ENCODE data around the gene CAPN5. TPM values are rescaled to one million over a fixed set of nuclear protein-coding genes. Genes with fewer than 3 reads are reported as not detected.

CAPN5 gene
- total and polyA plus RNA-seq, 10 of the 15 experiments (the other 5 are each of a cell fraction or from before 2014, with no cell fraction given), result 0.02 to 0.33 (median 0.07) TPM; not detected in 3

- ATAC-seq, result peak; percentile 44
- no peak for TF ChIP-seq SIN3A (IDR thresholded peaks at IDR 0.05; ENCODE audit: low read depth, low read length)
- no peak for TF ChIP-seq POLR2A (IDR thresholded peaks at IDR 0.05; ENCODE audit: low read depth, low read length)
- no peak for TF ChIP-seq DPF2 (IDR thresholded peaks at IDR 0.05)
- no peak for TF ChIP-seq ZNF592 (IDR thresholded peaks at IDR 0.05)
- TF ChIP-seq BRCA1 (IDR thresholded peaks at IDR 0.05; ENCODE audit: low read depth, low read length), result no peak
- ChIA-PET POLR2A (no interaction called here), SMC1A (ENCODE audit: uncharacterized antibody, unreplicated experiment) (interaction anchor here (1.0 kb wide), 1 partner anchor 48 kb away, joined by 3 read pairs; no protein-coding TSS in a partner anchor), CTCF (interaction anchor here (0.9 to 1.5 kb wide), 2 partner anchors 21 to 56 kb away, joined by 3 read pairs; no protein-coding TSS in a partner anchor), RAD21 (ENCODE audit: unreplicated experiment) (interaction anchor here (0.6 to 1.0 kb wide), 2 partner anchors 20 to 431 kb away, joined by 3 read pairs; partner anchors contain the start of gene MYO7A)
- H2AFZ ChIP-seq (ENCODE audit: control insufficient read depth, low read depth, low read length), result peak overlapping the region; percentile 12; the same call in 1 of the 2 replicates
- no peaks in the 10 kb centered on the region for H3K79me2 ChIP-seq (ENCODE audit: control insufficient read depth, insufficient read depth, low read length)
- in situ Hi-C loops (cut with MboI), result no loop called here
- H3K4me2 ChIP-seq (ENCODE audit: control insufficient read depth, insufficient read depth), result no peak overlapping the region
- H4K20me1 ChIP-seq (ENCODE audit: control insufficient read depth, insufficient read depth), result no peaks in the 10 kb centered on the region
- DNase-seq (ENCODE audit: low read depth, low spot score), result no peak
- H3K9ac ChIP-seq (ENCODE audit: control insufficient read depth, insufficient read depth, low read length), result no peak overlapping the region
- H3K36me3 ChIP-seq (ENCODE audit: control insufficient read depth in 2 of 2, insufficient read depth in 2 of 2, low read length in 1 of 2), result no peaks in the 10 kb centered on the region
- no peak overlapping the region for H3K4me3 ChIP-seq
- H3K9me3 ChIP-seq (replicated peaks; ENCODE audit: control insufficient read depth, insufficient read depth, low read length), result no peaks in the 10 kb centered on the region
- no peak for FAIRE-seq
- H3K27ac ChIP-seq (ENCODE audit: control insufficient read depth, insufficient read depth), result no peak overlapping the region
- H3K4me1 ChIP-seq (ENCODE audit: control insufficient read depth, insufficient read depth, low read length), result no peaks in the 10 kb centered on the region; the same call in 1 of the 2 replicates
- WGBS (ENCODE audit: insufficient coverage, insufficient replicate concordance, low lambda C conversion rate, missing lambda C conversion rate), result 46% methylated on average over 27 of the region's 47 CpGs
- intact Hi-C loops (cut with micrococcal nuclease; ENCODE audit: unreplicated experiment), result no loop called here
- no TSS peak for BruUV-seq (replicated peaks)
- peaks cover 0 to 4% of the 10 kb centered on the region in 2 experiments; a peak in 1 of 4 replicates for H3K27me3 ChIP-seq (replicated peaks in 1 of 2; ENCODE audit: control insufficient read depth in 2 of 2, insufficient read depth in 2 of 2, low read length in 1 of 2)
Measured at GRCh38 chr11:77147668-77148321, 81.0 kb downstream of the CAPN5 start.
